ENCODE measurements around the gene ROS1. TPM values are rescaled to one million over a fixed set of nuclear protein-coding genes. Genes with fewer than 3 reads are reported as not detected.

ROS1 gene
- total and polyA plus RNA-seq, 4 experiments from 2014 or later = not detected

DNA sequence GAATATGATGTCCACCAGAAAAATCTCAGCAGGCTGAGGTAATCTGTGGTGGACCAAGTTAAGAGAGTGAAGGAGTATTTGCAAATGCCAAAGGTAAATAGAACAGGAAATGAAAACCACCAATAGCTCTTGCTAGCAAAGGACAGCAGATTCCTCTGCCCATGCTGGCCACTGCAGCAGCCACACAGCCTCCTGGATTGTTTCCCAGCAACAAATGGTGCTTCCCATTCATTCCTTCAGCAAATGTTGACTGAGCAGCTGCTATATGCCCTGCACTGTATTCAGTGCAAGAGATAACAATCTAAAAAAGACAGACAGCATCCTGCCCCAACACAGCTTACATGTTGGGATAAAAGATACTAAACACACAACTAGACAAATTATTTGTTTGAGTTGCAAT, 11.0 kb downstream of the ROS1 start:
- intact Hi-C loops (cut with micrococcal nuclease) = no loop called here
- no peaks in the 10 kb centered on the region for H3K36me3 Mint-ChIP-seq
- H3K27ac ChIP-seq (ENCODE audit: low read depth, low read length) = no peak overlapping the region

DNA sequence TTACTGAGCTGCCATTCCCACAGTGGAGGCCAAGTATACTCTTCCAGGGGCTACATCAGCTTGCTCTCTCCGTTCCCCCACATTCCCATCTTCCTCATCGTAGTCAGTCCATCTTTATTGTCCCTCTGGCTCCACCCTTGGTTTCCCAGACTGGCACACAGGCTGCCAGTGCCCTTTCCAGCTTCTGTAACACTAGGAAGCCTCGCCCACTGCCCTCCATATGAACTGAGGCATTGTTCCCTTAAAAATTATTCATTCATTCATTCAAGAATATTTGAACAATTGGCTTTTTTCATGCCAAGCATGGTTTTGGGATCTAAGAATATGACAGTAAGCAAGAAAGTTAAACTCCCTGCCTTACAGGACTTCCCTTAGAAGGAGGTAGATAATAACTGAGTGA, 14.3 kb downstream of the ROS1 start:
- ChIA-PET POLR2A (ENCODE audit: partially characterized antibody) (no interaction called here), CTCF (ENCODE audit: partially characterized antibody) (no interaction called here)
- H3K27ac Mint-ChIP-seq = no peak overlapping the region
- H3K9me3 Mint-ChIP-seq = no peaks in the 10 kb centered on the region
- H3K27me3 Mint-ChIP-seq = peaks cover 10% of the 10 kb centered on the region in 2 donors
- H3K36me3 Mint-ChIP-seq = no peaks in the 10 kb centered on the region
- intact Hi-C loops (cut with micrococcal nuclease) = no loop called here
- H3K4me1 ChIP-seq (ENCODE audit: insufficient read depth, low read length) = no peaks in the 10 kb centered on the region
- DNase-seq = no peak
- H3K4me3 Mint-ChIP-seq = no peak overlapping the region
- H3K4me1 Mint-ChIP-seq = no peaks in the 10 kb centered on the region
- no peaks in the 10 kb centered on the region for H3K9me3 ChIP-seq (ENCODE audit: control insufficient read depth in 1 of 2, low read length in 2 of 2)
- no peaks in the 10 kb centered on the region for H3K36me3 ChIP-seq (ENCODE audit: insufficient read depth, low read length)
- no peak overlapping the region for H3K4me3 ChIP-seq (ENCODE audit: low read length in 2 of 2)
- H3K27ac ChIP-seq (ENCODE audit: low read depth, low read length) = no peak overlapping the region
- H3K27me3 ChIP-seq (ENCODE audit: insufficient read depth, low read length) = no peaks in the 10 kb centered on the region

More for the DNA sequence above, 11.0 kb downstream of the ROS1 start:
- no peak overlapping the region for H3K27ac Mint-ChIP-seq
- H3K27me3 Mint-ChIP-seq = peaks cover 1 to 3% of the 10 kb centered on the region in 2 donors
- POLR2A ChIA-PET (ENCODE audit: partially characterized antibody) = no interaction called here
- no peaks in the 10 kb centered on the region for H3K4me1 ChIP-seq (ENCODE audit: insufficient read depth, low read length)
- no peaks in the 10 kb centered on the region for H3K4me1 Mint-ChIP-seq
- CTCF ChIA-PET (ENCODE audit: partially characterized antibody) = interaction anchor here (1.3 kb wide), 1 partner anchor 11 kb away, joined by 3 read pairs; the partner anchor contains the start of gene ROS1
- no peak overlapping the region for H3K4me3 Mint-ChIP-seq
- H3K4me3 ChIP-seq (ENCODE audit: low read length in 2 of 2) = no peak overlapping the region
- H3K27me3 ChIP-seq (ENCODE audit: insufficient read depth, low read length) = no peaks in the 10 kb centered on the region
- no peak for DNase-seq
- H3K36me3 ChIP-seq (ENCODE audit: insufficient read depth, low read length) = no peaks in the 10 kb centered on the region
- no peaks in the 10 kb centered on the region for H3K9me3 Mint-ChIP-seq
- H3K9me3 ChIP-seq (ENCODE audit: control insufficient read depth in 1 of 2, low read length in 2 of 2) = no peaks in the 10 kb centered on the region

DNA sequence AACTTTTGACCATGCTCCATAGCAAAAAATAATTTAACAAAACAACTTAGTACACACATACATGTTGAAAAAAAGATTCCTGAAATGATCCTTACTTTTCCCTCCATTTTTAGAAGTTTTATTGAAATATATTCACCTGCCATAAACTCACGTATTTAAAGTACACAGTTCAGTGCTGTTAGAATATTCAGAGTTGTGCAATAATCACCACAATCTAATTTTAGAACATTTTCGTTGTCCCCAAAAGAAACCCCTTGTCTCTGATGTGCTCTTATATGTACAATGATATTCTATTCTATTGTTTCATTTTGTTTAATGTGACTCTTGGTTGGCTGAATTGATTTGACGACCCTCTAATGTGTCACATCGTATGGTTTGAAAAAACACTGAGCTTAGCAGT, 15.9 kb downstream of the ROS1 start:
- no peak overlapping the region for H3K4me3 ChIP-seq (ENCODE audit: low read length in 2 of 2)
- no peaks in the 10 kb centered on the region for H3K36me3 Mint-ChIP-seq
- H3K27ac ChIP-seq (ENCODE audit: low read depth, low read length) = no peak overlapping the region
- no peak for DNase-seq
- ChIA-PET POLR2A (ENCODE audit: partially characterized antibody) (no interaction called here), CTCF (ENCODE audit: partially characterized antibody) (interaction anchor here (1.5 kb wide), 1 partner anchor 10 kb away, joined by 3 read pairs; no protein-coding TSS in a partner anchor)
- peaks cover 10% of the 10 kb centered on the region in 2 donors for H3K27me3 Mint-ChIP-seq
- H3K9me3 ChIP-seq (ENCODE audit: control insufficient read depth in 1 of 2, low read length in 2 of 2) = no peaks in the 10 kb centered on the region
- H3K4me3 Mint-ChIP-seq = no peak overlapping the region
- H3K9me3 Mint-ChIP-seq = no peaks in the 10 kb centered on the region
- intact Hi-C loops (cut with micrococcal nuclease) = no loop called here
- no peaks in the 10 kb centered on the region for H3K4me1 ChIP-seq (ENCODE audit: insufficient read depth, low read length)
- no peaks in the 10 kb centered on the region for H3K36me3 ChIP-seq (ENCODE audit: insufficient read depth, low read length)
- H3K4me1 Mint-ChIP-seq = no peaks in the 10 kb centered on the region
- H3K27me3 ChIP-seq (ENCODE audit: insufficient read depth, low read length) = no peaks in the 10 kb centered on the region
- no peak overlapping the region for H3K27ac Mint-ChIP-seq

DNA sequence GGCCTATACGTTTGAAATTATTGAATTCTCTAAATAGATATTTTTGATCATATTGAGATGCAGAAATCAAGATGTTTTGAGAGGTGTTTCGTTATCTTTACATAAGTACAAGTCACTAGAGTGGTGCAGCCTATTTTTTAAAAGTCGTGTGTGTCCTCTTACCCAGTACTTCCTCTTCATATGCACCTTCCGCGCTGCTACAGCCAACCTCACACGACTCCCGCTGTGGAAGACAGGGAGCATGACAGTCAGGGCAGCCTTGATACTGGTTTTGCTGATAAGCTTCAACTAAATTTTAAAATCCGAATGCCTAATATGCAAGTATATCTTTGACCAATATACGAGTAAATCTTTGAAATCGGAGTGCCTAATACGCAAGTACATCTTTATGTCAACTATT, 16.3 kb downstream of the ROS1 start:
- Mint-ChIP-seq H3K36me3 (no peaks in the 10 kb centered on the region), H3K4me3 (no peak overlapping the region), H3K4me1 (no peaks in the 10 kb centered on the region), H3K9me3 (no peaks in the 10 kb centered on the region), H3K27me3 (peaks cover 10% of the 10 kb centered on the region in 2 donors), H3K27ac (peak overlapping the region in 1 of 7 donors; percentile 4)
- intact Hi-C loops (cut with micrococcal nuclease) = no loop called here
- Histone ChIP-seq H3K27me3 (ENCODE audit: insufficient read depth, low read length) (no peaks in the 10 kb centered on the region), H3K9me3 (ENCODE audit: control insufficient read depth in 1 of 2, low read length in 2 of 2) (no peaks in the 10 kb centered on the region), H3K4me1 (ENCODE audit: insufficient read depth, low read length) (no peaks in the 10 kb centered on the region), H3K36me3 (ENCODE audit: insufficient read depth, low read length) (no peaks in the 10 kb centered on the region), H3K4me3 (ENCODE audit: low read length in 2 of 2) (no peak overlapping the region), H3K27ac (ENCODE audit: low read depth, low read length) (no peak overlapping the region)
- ChIA-PET CTCF (ENCODE audit: partially characterized antibody) (interaction anchor here (1.5 kb wide), 1 partner anchor 10 kb away, joined by 3 read pairs; no protein-coding TSS in a partner anchor), POLR2A (ENCODE audit: partially characterized antibody) (no interaction called here)
- no peak for DNase-seq

DNA sequence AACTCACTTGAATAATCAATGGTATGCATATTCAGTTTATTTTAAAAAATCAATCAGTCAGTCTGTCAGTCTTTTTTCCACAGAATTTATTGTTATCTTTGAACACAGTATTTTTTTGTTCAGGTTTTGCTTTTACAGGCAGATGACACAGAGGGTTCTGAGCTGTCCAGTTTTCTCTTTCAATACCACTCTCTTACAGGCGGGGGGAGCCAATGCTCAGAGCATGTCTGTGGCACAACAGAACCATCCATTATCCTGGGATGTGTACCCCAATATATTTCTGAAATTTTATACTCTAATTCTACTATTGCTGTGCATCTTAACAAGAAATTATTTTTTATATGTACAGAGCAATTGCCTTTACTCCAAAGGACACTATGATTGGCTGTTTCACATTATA, 21.2 kb downstream of the ROS1 start:
- Histone ChIP-seq H3K27me3 (ENCODE audit: insufficient read depth, low read length) (no peaks in the 10 kb centered on the region), H3K4me3 (ENCODE audit: low read length in 2 of 2) (no peak overlapping the region), H3K4me1 (ENCODE audit: insufficient read depth, low read length) (no peaks in the 10 kb centered on the region), H3K27ac (ENCODE audit: low read depth, low read length) (no peak overlapping the region), H3K36me3 (ENCODE audit: insufficient read depth, low read length) (no peaks in the 10 kb centered on the region), H3K9me3 (ENCODE audit: control insufficient read depth in 1 of 2, low read length in 2 of 2) (no peaks in the 10 kb centered on the region)
- Mint-ChIP-seq H3K27ac (no peak overlapping the region), H3K4me1 (no peaks in the 10 kb centered on the region), H3K9me3 (no peaks in the 10 kb centered on the region), H3K36me3 (no peaks in the 10 kb centered on the region), H3K27me3 (peaks cover 7 to 9% of the 10 kb centered on the region in 2 donors), H3K4me3 (no peak overlapping the region)
- no peak for DNase-seq
- intact Hi-C loops (cut with micrococcal nuclease) = no loop called here
- POLR2A ChIA-PET (ENCODE audit: partially characterized antibody) = no interaction called here
- CTCF ChIA-PET (ENCODE audit: partially characterized antibody) = interaction anchor here (1.4 kb wide), 1 partner anchor 7 kb away, joined by 3 read pairs; no protein-coding TSS in a partner anchor

DNA sequence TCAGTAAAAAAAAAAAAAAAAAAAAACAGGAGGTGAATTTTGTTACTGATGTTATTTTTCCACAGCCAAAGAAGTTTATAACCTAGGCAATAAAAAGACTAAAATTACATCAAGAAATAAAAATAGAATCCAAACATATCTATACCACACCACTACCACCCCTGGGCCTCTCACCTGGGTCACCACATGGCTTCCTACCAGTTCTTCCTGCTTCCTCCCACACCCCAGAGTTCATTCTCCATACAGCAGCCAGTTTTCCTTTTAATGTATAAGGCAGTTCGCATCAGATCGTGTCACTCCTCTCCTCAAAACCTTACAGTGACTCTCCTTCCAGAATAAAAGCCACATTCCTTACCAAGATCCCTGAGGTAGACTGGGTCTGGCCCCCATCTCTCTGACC, 23.9 kb downstream of the ROS1 start:
- no peak overlapping the region for H3K4me3 Mint-ChIP-seq
- no peaks in the 10 kb centered on the region for H3K9me3 Mint-ChIP-seq
- no peaks in the 10 kb centered on the region for H3K36me3 Mint-ChIP-seq
- no peak for DNase-seq
- H3K9me3 ChIP-seq (ENCODE audit: control insufficient read depth in 1 of 2, low read length in 2 of 2) = no peaks in the 10 kb centered on the region
- H3K27ac Mint-ChIP-seq = no peak overlapping the region
- intact Hi-C loops (cut with micrococcal nuclease) = no loop called here
- POLR2A ChIA-PET (ENCODE audit: partially characterized antibody) = no interaction called here
- no peaks in the 10 kb centered on the region for H3K27me3 ChIP-seq (ENCODE audit: insufficient read depth, low read length)
- H3K36me3 ChIP-seq (ENCODE audit: insufficient read depth, low read length) = no peaks in the 10 kb centered on the region
- peaks cover 2 to 4% of the 10 kb centered on the region in 2 donors for H3K27me3 Mint-ChIP-seq
- no peaks in the 10 kb centered on the region for H3K4me1 Mint-ChIP-seq
- CTCF ChIA-PET (ENCODE audit: partially characterized antibody) = no interaction called here
- H3K4me3 ChIP-seq (ENCODE audit: low read length in 2 of 2) = no peak overlapping the region
- no peaks in the 10 kb centered on the region for H3K4me1 ChIP-seq (ENCODE audit: insufficient read depth, low read length)
- H3K27ac ChIP-seq (ENCODE audit: low read depth, low read length) = no peak overlapping the region

DNA sequence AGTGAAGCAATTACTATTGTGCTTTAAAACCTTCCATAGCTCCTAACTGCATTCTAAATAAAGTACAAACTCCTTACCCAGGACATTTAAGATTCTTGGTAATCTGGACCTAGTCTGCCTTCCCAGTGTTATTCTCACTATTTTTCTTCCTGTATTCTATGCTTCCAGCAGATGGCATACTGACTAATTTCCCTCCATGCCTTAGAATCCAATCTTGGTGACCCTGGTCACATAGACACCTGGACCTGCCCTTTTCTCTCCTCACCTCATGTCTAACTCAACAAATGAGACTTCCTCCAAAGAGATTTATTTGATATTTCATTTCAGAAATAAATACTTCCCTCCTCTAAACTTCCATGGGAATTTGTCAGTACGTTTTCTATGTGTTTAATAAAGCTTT, 25.8 kb downstream of the ROS1 start:
- Mint-ChIP-seq H3K9me3 (no peaks in the 10 kb centered on the region), H3K36me3 (no peaks in the 10 kb centered on the region), H3K4me1 (no peaks in the 10 kb centered on the region), H3K27ac (no peak overlapping the region), H3K4me3 (no peak overlapping the region), H3K27me3 (peaks cover 3 to 7% of the 10 kb centered on the region in 2 donors)
- POLR2A ChIA-PET (ENCODE audit: partially characterized antibody) = no interaction called here
- intact Hi-C loops (cut with micrococcal nuclease) = no loop called here
- DNase-seq = no peak
- Histone ChIP-seq H3K9me3 (ENCODE audit: control insufficient read depth in 1 of 2, low read length in 2 of 2) (no peaks in the 10 kb centered on the region), H3K27ac (ENCODE audit: low read depth, low read length) (no peak overlapping the region), H3K27me3 (ENCODE audit: insufficient read depth, low read length) (no peaks in the 10 kb centered on the region), H3K36me3 (ENCODE audit: insufficient read depth, low read length) (no peaks in the 10 kb centered on the region), H3K4me1 (ENCODE audit: insufficient read depth, low read length) (no peaks in the 10 kb centered on the region), H3K4me3 (ENCODE audit: low read length in 2 of 2) (no peak overlapping the region)
- CTCF ChIA-PET (ENCODE audit: partially characterized antibody) = interaction anchor here (0.7 to 1.1 kb wide), 3 partner anchors 10 to 205 kb away, joined by 3 read pairs; no protein-coding TSS in a partner anchor

DNA sequence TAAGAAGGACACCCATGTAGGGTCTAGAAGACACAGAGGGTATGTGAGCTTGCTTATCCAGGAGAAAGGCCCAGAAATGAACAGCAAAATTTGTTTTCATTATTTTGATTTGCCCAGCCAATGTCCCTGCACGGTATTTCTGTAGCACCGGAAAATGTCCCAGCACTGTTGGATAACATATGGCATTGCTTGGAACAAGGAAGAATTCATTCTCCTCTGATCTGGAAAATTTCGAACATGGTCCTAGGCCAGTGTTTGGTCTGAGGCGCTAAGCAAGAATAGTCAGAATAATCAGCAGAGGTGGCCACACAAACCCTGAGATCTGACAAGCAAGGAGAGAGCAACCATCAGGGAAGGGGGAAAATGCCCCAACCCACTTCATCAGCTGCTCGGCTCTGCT, 26.6 kb downstream of the ROS1 start:
- Histone ChIP-seq H3K9me3 (ENCODE audit: control insufficient read depth in 1 of 2, low read length in 2 of 2) (no peaks in the 10 kb centered on the region), H3K36me3 (ENCODE audit: insufficient read depth, low read length) (no peaks in the 10 kb centered on the region), H3K4me3 (ENCODE audit: low read length in 2 of 2) (no peak overlapping the region), H3K27me3 (ENCODE audit: insufficient read depth, low read length) (no peaks in the 10 kb centered on the region), H3K27ac (ENCODE audit: low read depth, low read length) (no peak overlapping the region), H3K4me1 (ENCODE audit: insufficient read depth, low read length) (no peaks in the 10 kb centered on the region)
- Mint-ChIP-seq H3K27ac (no peak overlapping the region), H3K36me3 (no peaks in the 10 kb centered on the region), H3K9me3 (no peaks in the 10 kb centered on the region), H3K4me3 (no peak overlapping the region), H3K27me3 (peaks cover 5 to 7% of the 10 kb centered on the region in 2 donors), H3K4me1 (no peaks in the 10 kb centered on the region)
- CTCF ChIA-PET (ENCODE audit: partially characterized antibody) = no interaction called here
- POLR2A ChIA-PET (ENCODE audit: partially characterized antibody) = no interaction called here
- intact Hi-C loops (cut with micrococcal nuclease) = no loop called here
- DNase-seq = no peak
